ENCODE results near the gene BEND7. TPM values are rescaled to one million over a fixed set of nuclear protein-coding genes. Genes with fewer than 3 reads are reported as not detected.

Gene BEND7
- total and polyA plus RNA-seq, 2 of the 8 experiments (the other 6 are each of a cell fraction or from before 2014, with no cell fraction given): 1.9 to 8.2 TPM

DNA sequence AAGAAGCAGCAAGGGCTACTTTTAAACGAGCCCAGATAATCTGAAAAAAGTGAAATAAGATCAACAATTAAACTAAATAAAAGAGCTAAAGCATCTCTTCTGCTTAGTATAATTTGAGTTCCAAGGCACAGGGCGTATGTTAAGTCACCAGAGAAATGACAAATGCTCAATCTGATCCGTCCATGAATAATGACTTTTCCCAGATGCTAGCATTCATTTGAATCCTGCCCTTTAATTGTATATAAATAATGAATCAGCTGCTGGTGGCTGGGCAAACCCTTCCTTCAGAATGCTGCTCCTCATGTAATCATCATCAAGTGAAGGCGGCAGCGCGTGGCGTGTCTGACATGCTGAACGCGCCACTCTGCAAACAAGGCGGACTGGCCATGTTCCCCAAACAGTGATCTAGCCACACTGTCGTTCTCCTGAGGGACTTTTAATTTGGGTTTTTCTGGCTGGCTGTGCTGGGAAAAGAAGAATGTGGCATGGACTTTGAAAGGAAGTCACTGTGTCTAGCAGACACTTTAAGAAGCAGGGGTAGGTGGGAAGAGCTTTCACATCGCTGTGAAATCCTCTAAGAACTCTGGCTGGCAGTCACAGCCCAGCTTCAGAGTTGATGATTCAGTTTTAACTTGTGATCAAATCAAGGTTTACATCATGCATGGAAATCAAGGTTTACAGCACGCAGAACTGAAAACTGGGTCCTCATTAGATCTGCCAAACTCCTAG lies 70.7 kb downstream of the BEND7 start:
- no peak overlapping the region for H3K23ac ChIP-seq (ENCODE audit: insufficient read length)
- no peaks in the 10 kb centered on the region for H3K79me2 ChIP-seq (ENCODE audit: control insufficient read depth in 1 of 2, insufficient read depth in 2 of 2, low read length in 2 of 2)
- no peak overlapping the region for H3K14ac ChIP-seq (ENCODE audit: insufficient read length)
- H3K27me3 ChIP-seq (replicated peaks in 1 of 4; ENCODE audit: control insufficient read depth in 3 of 4, extremely low read depth in 1 of 4, insufficient read depth in 3 of 4, low read length in 3 of 4): 0 out of 7 replicates have a peak, but pooled peaks cover 0 to under 1% (median 0%) of the 10 kb centered on the region in 4 experiments
- ChIA-PET CTCF (ENCODE audit: partially characterized antibody) (interaction anchor here (0.6 to 11.4 kb wide), 8 partner anchors 11 to 133 kb away, joined by 3 to 72 read pairs (median 6); no protein-coding TSS in a partner anchor), POLR2A (ENCODE audit: partially characterized antibody) (no interaction called here)
- H2AFZ ChIP-seq (ENCODE audit: low read length): no peak overlapping the region
- DNase-seq (ENCODE audit: low read depth in 1 of 2, low spot score in 2 of 2) (no peak), FAIRE-seq (no peak)
- no peaks in the 10 kb centered on the region for H3K36me3 ChIP-seq (ENCODE audit: control insufficient read depth in 2 of 4, insufficient read depth in 4 of 4, low read length in 3 of 4)
- no peak overlapping the region for H2AK5ac ChIP-seq (ENCODE audit: low read depth, low read length)
- no peak overlapping the region; the same call in 1 of the 2 replicates for H4K8ac ChIP-seq (ENCODE audit: extremely low read depth, insufficient read depth, low read length)
- no peaks in the 10 kb centered on the region for H3K79me1 ChIP-seq (ENCODE audit: low read depth, low read length)
- H4K20me1 ChIP-seq (replicated peaks in 1 of 2; ENCODE audit: control insufficient read depth in 1 of 2, insufficient read depth in 2 of 2, low read length in 2 of 2): no peaks in the 10 kb centered on the region
- no peak overlapping the region for H3K4me2 ChIP-seq (ENCODE audit: insufficient read depth in 1 of 2, low read depth in 2 of 2, low read length in 2 of 2)
- no peak overlapping the region for H3K56ac ChIP-seq (replicated peaks; ENCODE audit: insufficient read length, low read depth, low read length)
- no peaks in the 10 kb centered on the region; a peak in 1 of 7 replicates for H3K4me1 ChIP-seq (replicated peaks in 1 of 4; ENCODE audit: control insufficient read depth in 3 of 4, insufficient read depth in 4 of 4, low read length in 3 of 4)
- H3K9me3 ChIP-seq (ENCODE audit: insufficient read depth in 2 of 2, low read depth in 1 of 2, low read length in 1 of 2): no peaks in the 10 kb centered on the region
- no peak overlapping the region for H2BK12ac ChIP-seq (ENCODE audit: low read depth, low read length)
- H3K4ac ChIP-seq (replicated peaks; ENCODE audit: insufficient read length, low read depth, low read length): no peak overlapping the region
- no peak overlapping the region for H3K4me3 ChIP-seq (ENCODE audit: extremely low read depth in 1 of 4, insufficient read depth in 2 of 4, low read depth in 3 of 4, low read length in 4 of 4)
- H4K5ac ChIP-seq (ENCODE audit: insufficient read length, low read depth, low read length): no peak overlapping the region
- H3K27ac ChIP-seq (ENCODE audit: low read depth, low read length): no peak overlapping the region
- 91% methylated on average over 13 of the region's 13 CpGs; no CpG with 5 or more reads in 1 of the 2 experiments for WGBS, 2 experiments (ENCODE audit: extremely low coverage in 1 of 2, insufficient coverage in 1 of 2, insufficient read length in 1 of 2, insufficient replicate concordance in 2 of 2, low coverage in 1 of 2, low lambda C conversion rate in 2 of 2, missing lambda C conversion rate in 1 of 2)
- no peak overlapping the region for H3K18ac ChIP-seq (ENCODE audit: extremely low read depth, low read length)
- no peak overlapping the region for H4K91ac ChIP-seq (replicated peaks; ENCODE audit: insufficient read length, low read length)
- no peak overlapping the region for H2BK5ac ChIP-seq (ENCODE audit: low read depth, low read length)
- no peak overlapping the region for H2BK15ac ChIP-seq (ENCODE audit: low read length)
- H3K9ac ChIP-seq (replicated peaks in 1 of 4; ENCODE audit: extremely low read depth in 1 of 4, low read depth in 3 of 4, low read length in 3 of 4): no peak overlapping the region
- H2BK20ac ChIP-seq (ENCODE audit: low read length): no peak overlapping the region
- no peak overlapping the region for H2BK120ac ChIP-seq (replicated peaks; ENCODE audit: low read depth, low read length)
- no peaks in the 10 kb centered on the region for H3K23me2 ChIP-seq (ENCODE audit: low read depth, low read length)
- TF ChIP-seq CHD1 (IDR thresholded peaks at IDR 0.05; ENCODE audit: low read depth, low read length): no peak
